GM12891 (cell line): ENCODE measurements around the gene TRRAP.

Experiments used
- PAX5 ChIP-seq: IDR thresholded peaks from 2 replicates; pipeline ENCODE4 v1.6.1; 2011; ENCODE audit warnings: low read length, moderate library complexity, mild to moderate bottlenecking; ENCODE audit not compliant: insufficient read depth, severe bottlenecking
- POLR2A ChIP-seq: IDR thresholded peaks from 2 replicates; pipeline ENCODE4 v1.6.1; 2011; ENCODE audit warnings: low read depth, low read length, control low read depth
- SPI1 ChIP-seq: IDR thresholded peaks from 2 replicates; pipeline ENCODE4 v1.6.1; 2011; ENCODE audit warnings: low read depth, low read length, control low read depth
- TAF1 ChIP-seq: IDR thresholded peaks from 2 replicates; pipeline ENCODE4 v1.6.1; 2011; ENCODE audit warnings: low read depth, low read length, control low read depth

GRCh38 chr7:98964596-98964995 is 86.3 kb downstream of the TRRAP start:
- TF ChIP-seq POLR2A (no peak), SPI1 (no peak), TAF1 (no peak), PAX5 (no peak)
